ENCODE results near the gene AUTS2. TPM values are rescaled to one million over a fixed set of nuclear protein-coding genes. Genes with fewer than 3 reads are reported as not detected.

Gene AUTS2
- total RNA-seq, 4 donors from 2014 or later, result 29.8 to 114 (median 59.4) TPM

- Histone ChIP-seq H3K4me3 (no peak overlapping the region), H3K27ac (no peak overlapping the region), H3K36me3 (no peaks in the 10 kb centered on the region), H3K9me3 (no peaks in the 10 kb centered on the region), H3K27me3 (no peaks in the 10 kb centered on the region), H3K4me1 (no peaks in the 10 kb centered on the region)
- WGBS, 2 donors (ENCODE audit: low coverage in 1 of 2), result 40 to 75% methylated on average over 1 of the region's 1 CpG
- TF ChIP-seq POLR2AphosphoS5 (IDR thresholded peaks at IDR 0.05), result no peak
- no peak for TF ChIP-seq CTCF (IDR thresholded peaks at IDR 0.05)
- TF ChIP-seq POLR2A (IDR thresholded peaks at IDR 0.05), result no peak
- no peak for TF ChIP-seq EP300 (IDR thresholded peaks at IDR 0.05; ENCODE audit: low read depth)
- intact Hi-C loops (cut with DNase I; ENCODE audit: low total_unique reads) (no loop called here), in situ Hi-C loops (cut with MboI; ENCODE audit: low pct_ligation_motif_present in 1 of 4, low pct_unique_long_range_greater_than_20kb in 1 of 4, low sequenced_read_pairs in 3 of 4) (no loop called here)
- no peak for DNase-seq
Observed at GRCh38 chr7:70259502-70259901, 661.2 kb downstream of the AUTS2 start.

GRCh38 chr7:70263471-70264255, 665.4 kb downstream of the AUTS2 start:
- Histone ChIP-seq H3K27ac (no peak overlapping the region), H3K4me3 (no peak overlapping the region), H3K4me1 (no peaks in the 10 kb centered on the region), H3K9me3 (no peaks in the 10 kb centered on the region), H3K27me3 (no peaks in the 10 kb centered on the region), H3K36me3 (no peaks in the 10 kb centered on the region)
- intact Hi-C loops (cut with DNase I; ENCODE audit: low total_unique reads), result no loop called here
- DNase-seq, result no peak
- TF ChIP-seq POLR2AphosphoS5 (IDR thresholded peaks at IDR 0.05) (no peak), CTCF (IDR thresholded peaks at IDR 0.05) (no peak), EP300 (IDR thresholded peaks at IDR 0.05; ENCODE audit: low read depth) (no peak)
- in situ Hi-C loops (cut with MboI; ENCODE audit: low pct_ligation_motif_present in 1 of 4, low pct_unique_long_range_greater_than_20kb in 1 of 4, low sequenced_read_pairs in 3 of 4), result no loop called here
- 76 to 78% methylated on average over 7 of the region's 7 CpGs for WGBS, 2 donors (ENCODE audit: low coverage in 1 of 2)

- no peak overlapping the region for H3K27ac ChIP-seq
- no peak for DNase-seq
- no peak for TF ChIP-seq POLR2A (IDR thresholded peaks at IDR 0.05)
- intact Hi-C loops (cut with DNase I; ENCODE audit: low total_unique reads), result no loop called here
- 72% methylated on average over 2 of the region's 2 CpGs for WGBS, 2 donors (ENCODE audit: low coverage in 1 of 2)
- no peaks in the 10 kb centered on the region for H3K36me3 ChIP-seq
- no peaks in the 10 kb centered on the region for H3K27me3 ChIP-seq
- no peak overlapping the region for H3K4me3 ChIP-seq
- in situ Hi-C loops (cut with MboI; ENCODE audit: low pct_ligation_motif_present in 1 of 4, low pct_unique_long_range_greater_than_20kb in 1 of 4, low sequenced_read_pairs in 3 of 4), result no loop called here
- no peaks in the 10 kb centered on the region for H3K4me1 ChIP-seq
- H3K9me3 ChIP-seq, result no peaks in the 10 kb centered on the region
Observed at GRCh38 chr7:70266186-70266585, 667.9 kb downstream of the AUTS2 start.

GRCh38 chr7:70267381-70268120, 669.3 kb downstream of the AUTS2 start:
- H3K36me3 ChIP-seq, result no peaks in the 10 kb centered on the region
- H3K27me3 ChIP-seq, result no peaks in the 10 kb centered on the region
- H3K4me3 ChIP-seq, result no peak overlapping the region
- intact Hi-C loops (cut with DNase I; ENCODE audit: low total_unique reads) (no loop called here), in situ Hi-C loops (cut with MboI; ENCODE audit: low pct_ligation_motif_present in 1 of 4, low pct_unique_long_range_greater_than_20kb in 1 of 4, low sequenced_read_pairs in 3 of 4) (no loop called here)
- DNase-seq, result no peak
- no peak overlapping the region for H3K27ac ChIP-seq
- no peaks in the 10 kb centered on the region for H3K9me3 ChIP-seq
- no peaks in the 10 kb centered on the region for H3K4me1 ChIP-seq
- no peak for TF ChIP-seq EP300 (IDR thresholded peaks at IDR 0.05; ENCODE audit: low read depth)
- WGBS, 2 donors (ENCODE audit: low coverage in 1 of 2), result 74 to 75% methylated on average over 4 to 5 of the region's 5 CpGs

GRCh38 chr7:70268179-70268578, 669.9 kb downstream of the AUTS2 start:
- in situ Hi-C loops (cut with MboI; ENCODE audit: low pct_ligation_motif_present in 1 of 4, low pct_unique_long_range_greater_than_20kb in 1 of 4, low sequenced_read_pairs in 3 of 4), result no loop called here
- Histone ChIP-seq H3K9me3 (no peaks in the 10 kb centered on the region), H3K27me3 (no peaks in the 10 kb centered on the region), H3K27ac (no peak overlapping the region), H3K4me1 (no peaks in the 10 kb centered on the region), H3K36me3 (no peaks in the 10 kb centered on the region), H3K4me3 (no peak overlapping the region)
- no peak for DNase-seq
- intact Hi-C loops (cut with DNase I; ENCODE audit: low total_unique reads), result no loop called here
- TF ChIP-seq POLR2AphosphoS5 (IDR thresholded peaks at IDR 0.05) (no peak), POLR2A (IDR thresholded peaks at IDR 0.05) (no peak), EP300 (IDR thresholded peaks at IDR 0.05; ENCODE audit: low read depth) (no peak), CTCF (IDR thresholded peaks at IDR 0.05) (no peak)
- 39 to 55% methylated on average over 2 of the region's 2 CpGs for WGBS, 2 donors (ENCODE audit: low coverage in 1 of 2)
